Eye (tissue), 1 donor: ENCODE results near the gene ARHGEF10L.

ENCODE experiments used
- DNase-seq: peaks from one replicate; pipeline ENCODE4 v3.0.0-alpha.2; 2015

ARHGEF10L gene

GRCh38 chr1:17665054-17665453, 125.6 kb downstream of the ARHGEF10L start:
- DNase-seq: no peak

- no peak for DNase-seq
Measured at GRCh38 chr1:17665950-17666720, 126.6 kb downstream of the ARHGEF10L start.

GRCh38 chr1:17667641-17668040, 128.1 kb downstream of the ARHGEF10L start:
- no peak for DNase-seq

- no peak for DNase-seq
Measured at GRCh38 chr1:17668195-17668594, 128.7 kb downstream of the ARHGEF10L start.

- DNase-seq: peak; percentile 41
Measured at GRCh38 chr1:17668624-17669175, 129.2 kb downstream of the ARHGEF10L start.

- no peak for DNase-seq
Measured at GRCh38 chr1:17669305-17669704, 129.8 kb downstream of the ARHGEF10L start.

GRCh38 chr1:17669866-17670451, 130.5 kb downstream of the ARHGEF10L start:
- no peak for DNase-seq

GRCh38 chr1:17670587-17671313, 131.3 kb downstream of the ARHGEF10L start:
- DNase-seq: no peak

- DNase-seq: peak; percentile 82
Measured at GRCh38 chr1:17671314-17671705, 131.8 kb downstream of the ARHGEF10L start.

- peak; percentile 76 for DNase-seq
Measured at GRCh38 chr1:17671741-17672140, 132.2 kb downstream of the ARHGEF10L start.

GRCh38 chr1:17672226-17672625, 132.7 kb downstream of the ARHGEF10L start:
- peak; percentile 60 for DNase-seq

GRCh38 chr1:17673329-17674072, 134.0 kb downstream of the ARHGEF10L start:
- DNase-seq: peak; percentile 91

GRCh38 chr1:17674726-17675500, 135.4 kb downstream of the ARHGEF10L start:
- DNase-seq: peak; percentile 67

- DNase-seq: peak; percentile 61
Measured at GRCh38 chr1:17675744-17676143, 136.2 kb downstream of the ARHGEF10L start.

- peak; percentile 35 for DNase-seq
Measured at GRCh38 chr1:17676387-17677060, 137.0 kb downstream of the ARHGEF10L start.

- DNase-seq: no peak
Measured at GRCh38 chr1:17678011-17678410, 138.5 kb downstream of the ARHGEF10L start.

GRCh38 chr1:17679856-17680255, 140.4 kb downstream of the ARHGEF10L start:
- no peak for DNase-seq

GRCh38 chr1:17680308-17680707, 140.8 kb downstream of the ARHGEF10L start:
- DNase-seq: no peak

- peak; percentile 49 for DNase-seq
Measured at GRCh38 chr1:17682400-17682799, 142.9 kb downstream of the ARHGEF10L start.

GRCh38 chr1:17683598-17683997, 144.1 kb downstream of the ARHGEF10L start:
- peak; percentile 43 for DNase-seq

GRCh38 chr1:17684810-17685209, 145.3 kb downstream of the ARHGEF10L start:
- DNase-seq: peak; percentile 46
